AML-193 (cell line): ENCODE results near the gene C19orf33.

Experiments used
- DNase-seq, 2 experiments: peaks; one replicate each; lab custom pipeline; 2025; lab: John Stamatoyannopoulos, UW

C19orf33 gene

DNA sequence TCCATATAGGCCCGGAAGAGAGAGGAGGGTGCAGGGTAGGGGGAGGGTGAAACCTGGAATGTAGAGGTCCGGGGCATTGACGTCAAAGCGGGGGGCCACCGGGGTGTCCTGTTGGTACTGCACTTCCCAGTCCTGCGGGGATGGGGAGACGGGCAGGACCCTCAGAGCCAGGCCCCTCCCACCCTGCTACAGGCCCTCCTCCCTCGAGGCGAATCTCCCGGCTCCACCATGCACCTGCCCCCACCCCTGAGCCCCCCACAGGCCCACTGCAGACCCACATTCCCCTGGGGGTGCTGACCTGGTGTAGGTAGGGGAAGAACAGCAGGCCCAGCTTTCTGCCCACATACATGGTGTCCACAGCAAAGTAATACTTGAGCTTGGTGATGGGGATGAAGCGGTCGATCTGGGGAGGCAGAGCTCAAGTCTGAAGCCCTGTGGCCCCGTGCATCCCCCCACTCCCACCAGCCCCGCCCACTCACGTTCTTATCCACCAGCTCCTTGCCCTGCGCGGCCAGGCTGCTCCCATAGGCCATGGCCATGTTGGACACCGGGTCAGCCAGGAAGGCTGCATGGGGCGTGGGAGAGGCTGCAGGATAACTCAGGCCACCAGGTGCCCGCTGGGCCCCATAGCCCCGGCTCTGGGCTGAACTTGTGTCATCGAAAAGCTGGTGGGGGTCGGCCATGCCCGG, 5.0 kb downstream of the C19orf33 start:
- no peak for DNase-seq

DNA sequence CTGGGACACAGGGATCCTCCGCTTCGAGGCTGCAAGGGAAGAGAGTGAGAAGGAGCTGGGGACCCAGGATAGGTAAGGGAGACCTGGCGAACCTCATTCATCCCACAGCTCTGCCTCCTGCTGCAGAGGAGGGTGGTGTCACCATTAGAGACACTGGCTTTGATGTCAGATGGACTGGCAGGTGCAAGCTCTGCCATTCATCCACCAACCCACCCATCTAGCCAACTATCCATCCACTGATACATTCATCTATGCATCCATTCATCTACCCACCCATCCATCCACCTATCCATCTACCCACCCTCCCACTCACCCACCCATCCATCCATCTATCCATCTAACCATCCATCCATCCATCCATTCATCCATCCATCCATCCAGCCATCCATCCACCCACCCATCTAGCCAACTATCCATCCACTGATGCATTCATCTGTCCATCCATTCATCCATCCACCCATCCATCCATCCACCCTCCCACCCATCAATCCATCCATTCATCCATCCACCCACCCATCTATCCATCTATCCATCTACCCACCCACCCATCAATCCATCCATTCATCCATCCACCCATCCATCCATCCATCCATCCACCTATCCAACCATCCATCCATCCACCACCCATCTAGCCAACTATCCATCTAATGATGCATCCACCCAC, 5.7 kb downstream of the C19orf33 start:
- DNase-seq: no peak

DNA sequence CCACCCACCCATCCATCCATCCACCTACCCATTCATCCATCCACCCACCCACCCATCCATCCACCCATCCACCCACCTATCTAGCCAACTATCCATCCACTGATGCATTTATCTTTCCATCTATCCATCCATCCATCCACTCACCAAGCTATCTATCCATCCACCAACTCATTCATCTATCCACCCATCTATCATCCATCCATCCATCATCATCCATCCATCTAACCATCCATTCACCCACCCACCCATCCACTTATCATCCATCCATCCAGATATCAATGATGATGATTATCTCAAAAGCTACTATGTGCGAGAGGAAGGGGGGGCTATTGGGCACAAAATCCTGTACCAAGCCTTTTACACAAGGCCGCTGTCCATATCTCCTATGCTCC, 6.2 kb downstream of the C19orf33 start:
- no peak for DNase-seq

DNA sequence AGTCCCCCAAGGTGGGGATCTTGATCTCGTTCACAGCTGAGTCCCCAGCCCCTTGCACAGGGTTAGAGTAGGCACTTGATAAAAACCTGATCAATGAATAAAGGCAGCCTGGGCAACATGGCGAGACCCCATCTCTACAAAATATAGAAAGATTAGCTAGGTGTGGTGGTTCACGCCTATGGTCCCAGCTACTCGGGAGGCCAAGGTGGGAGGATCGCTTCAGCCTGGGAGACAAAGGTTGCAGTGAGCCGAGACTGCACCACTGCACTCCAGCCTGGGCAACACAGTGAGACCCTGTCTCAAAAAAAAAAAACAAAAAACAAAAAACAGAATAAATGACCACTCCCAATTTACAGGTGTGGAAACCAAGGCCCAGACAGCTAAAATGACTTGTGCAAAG, 6.9 kb downstream of the C19orf33 start:
- DNase-seq: no peak

DNA sequence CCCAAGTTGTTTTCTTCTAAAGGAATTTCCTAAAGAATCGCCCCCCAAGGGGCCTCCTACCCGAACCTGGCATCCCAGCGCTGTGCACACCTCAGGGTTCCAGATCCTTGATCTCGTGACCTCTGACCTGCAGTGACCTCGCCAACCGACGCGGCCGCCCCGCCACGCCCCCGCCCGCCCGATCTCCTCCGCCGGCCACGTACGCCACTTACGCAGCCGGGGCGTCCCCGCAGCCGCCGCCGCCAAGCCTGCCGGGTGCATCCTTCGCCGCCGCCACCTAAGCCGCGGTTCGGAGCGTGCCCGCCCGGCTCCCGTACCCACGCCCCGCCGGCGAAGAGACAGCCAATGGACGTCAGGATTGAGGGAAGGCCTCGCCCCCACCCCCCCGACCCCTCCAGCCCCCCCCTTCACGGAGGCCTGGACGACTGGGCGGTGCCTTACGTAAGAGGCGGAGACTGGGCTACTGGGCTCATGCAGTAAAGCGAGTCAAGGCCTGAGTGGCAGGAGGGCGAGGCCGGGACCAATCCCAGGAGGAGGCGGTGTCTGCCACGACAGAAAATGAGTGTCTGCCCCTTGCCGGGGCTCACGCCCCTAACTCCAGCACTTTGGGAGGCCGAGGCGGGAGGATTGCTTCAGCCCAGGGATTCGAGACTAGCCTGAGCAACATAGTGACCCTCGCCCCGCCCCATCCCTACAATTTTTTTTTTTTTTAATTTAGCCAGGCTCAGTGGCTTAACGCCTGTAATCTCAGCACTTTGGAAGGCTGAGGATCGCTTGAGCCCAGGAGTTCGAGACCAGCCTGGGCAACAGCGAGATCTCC, 11.8 kb downstream of the C19orf33 start, which contains the start of gene YIF1B:
Gene YIF1B (minus strand): TSS at position 291 of the 820 bp plus-strand sequence. CDS start 30 bp downstream, at position 261.
- DNase-seq: peak; percentile 93 to 95

DNA sequence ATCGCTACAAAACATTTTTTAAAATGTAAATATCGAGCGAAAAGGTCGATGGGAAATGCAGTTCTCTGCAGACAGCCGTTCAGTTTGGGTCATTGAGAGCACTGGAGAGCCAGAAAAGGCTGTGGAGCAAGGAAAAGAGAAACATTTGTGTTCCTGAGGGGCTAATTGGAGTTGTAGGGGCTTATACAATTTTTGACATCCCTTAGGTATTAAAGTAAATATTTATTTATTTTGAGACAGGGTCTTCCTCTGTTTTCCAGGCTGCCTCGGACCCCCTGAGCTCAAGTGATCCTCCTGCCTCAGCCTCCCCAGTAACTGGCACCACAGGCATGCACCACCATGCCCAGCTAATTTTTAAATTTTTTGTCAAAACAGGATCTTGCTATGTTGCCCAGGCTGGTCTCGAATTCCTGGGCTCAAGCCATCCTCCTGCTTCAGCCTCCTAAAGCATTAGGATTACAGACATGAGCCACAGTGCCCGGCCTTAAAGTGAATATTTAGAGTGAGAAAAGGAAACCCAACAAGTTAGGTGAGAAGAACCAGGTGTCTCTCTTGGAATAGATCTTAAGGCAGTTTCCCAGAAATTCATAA, 12.5 kb downstream of the C19orf33 start:
- no peak for DNase-seq

DNA sequence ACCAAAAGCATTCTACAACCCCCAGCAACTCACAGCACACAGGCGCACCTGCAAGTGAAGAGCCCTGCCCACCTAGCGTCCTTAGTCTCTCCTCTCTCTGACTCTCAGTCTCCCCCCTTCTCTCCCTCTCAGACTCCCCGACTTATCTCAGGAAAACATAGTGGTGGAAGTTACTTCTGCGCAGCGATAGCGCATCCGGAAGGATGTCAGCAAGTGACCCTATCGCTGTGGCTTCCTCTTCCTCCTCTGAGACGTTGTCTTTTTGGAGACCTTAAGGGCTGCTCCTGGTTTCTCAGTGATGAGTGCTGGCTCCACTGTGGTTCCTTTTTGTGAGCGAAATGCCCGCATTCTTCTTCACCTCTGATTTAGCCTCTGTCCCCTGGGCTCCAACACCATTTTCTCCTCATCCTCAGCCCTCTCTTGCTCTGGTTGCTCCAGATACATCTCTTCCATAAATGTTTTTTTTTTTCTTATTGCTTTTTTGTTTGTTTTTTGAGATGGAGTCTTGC, 13.1 kb downstream of the C19orf33 start:
- peak; percentile 62 to 67 for DNase-seq

DNA sequence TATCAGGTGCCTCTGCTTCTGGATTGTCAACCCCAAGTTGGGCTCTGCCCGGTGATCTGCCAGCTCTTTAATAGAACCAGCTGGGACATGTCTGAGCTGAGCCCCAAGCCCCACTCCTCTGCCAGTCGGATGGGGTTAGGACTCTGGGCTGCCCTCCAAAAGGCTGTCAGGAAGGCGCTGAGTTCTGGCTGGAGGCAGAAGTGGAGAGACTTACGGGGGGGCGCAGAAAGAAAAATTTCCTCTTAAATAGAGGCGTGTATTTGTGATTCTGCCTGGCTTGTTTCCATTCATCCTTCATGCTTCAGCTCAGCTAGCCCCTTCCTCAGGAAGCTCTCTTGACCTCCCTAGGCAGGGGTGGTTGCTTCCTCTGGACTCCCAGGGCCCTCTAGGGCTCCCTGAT, 14.6 kb downstream of the C19orf33 start:
- no peak for DNase-seq

DNA sequence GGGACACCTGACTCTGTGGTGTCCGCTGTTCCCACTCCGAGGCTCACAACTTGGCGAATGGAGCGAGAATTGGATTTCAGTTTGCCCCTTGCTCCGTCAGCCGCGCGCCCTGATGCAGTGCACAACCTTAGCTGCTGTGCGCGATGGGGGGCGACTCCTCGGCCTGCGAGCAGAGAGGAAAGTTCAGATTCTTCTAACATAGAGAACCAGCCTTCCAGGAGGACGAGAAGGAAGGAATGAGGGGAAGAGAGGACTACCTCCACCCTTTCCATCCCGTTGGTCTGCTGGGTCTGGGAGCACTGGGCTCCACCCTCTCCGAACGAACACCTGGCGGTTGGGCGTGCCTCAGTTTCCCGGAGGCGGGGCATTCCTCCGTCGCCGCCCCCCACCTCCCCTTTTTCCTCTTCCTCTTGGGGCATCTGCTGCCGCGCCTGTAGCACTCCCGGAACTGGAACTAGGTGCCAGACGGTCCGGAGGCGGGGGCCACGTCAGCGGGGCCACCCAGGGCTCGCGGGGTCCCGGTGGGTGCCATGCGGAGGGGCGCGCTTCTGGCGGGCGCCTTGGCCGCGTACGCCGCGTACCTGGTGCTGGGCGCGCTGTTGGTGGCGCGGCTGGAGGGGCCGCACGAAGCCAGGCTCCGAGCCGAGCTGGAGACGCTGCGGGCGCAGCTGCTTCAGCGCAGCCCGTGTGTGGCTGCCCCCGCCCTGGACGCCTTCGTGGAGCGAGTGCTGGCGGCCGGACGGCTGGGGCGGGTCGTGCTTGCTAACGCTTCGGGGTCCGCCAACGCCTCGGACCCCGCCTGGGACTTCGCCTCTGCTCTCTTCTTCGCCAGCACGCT, 15.6 kb downstream of the C19orf33 start, which contains the start of gene KCNK6:
Gene KCNK6 (plus strand): TSS at position 425 of the 838 bp plus-strand sequence. CDS start 106 bp downstream, at position 531.
- peak in 1 of 2 experiments; percentile 31 for DNase-seq

DNA sequence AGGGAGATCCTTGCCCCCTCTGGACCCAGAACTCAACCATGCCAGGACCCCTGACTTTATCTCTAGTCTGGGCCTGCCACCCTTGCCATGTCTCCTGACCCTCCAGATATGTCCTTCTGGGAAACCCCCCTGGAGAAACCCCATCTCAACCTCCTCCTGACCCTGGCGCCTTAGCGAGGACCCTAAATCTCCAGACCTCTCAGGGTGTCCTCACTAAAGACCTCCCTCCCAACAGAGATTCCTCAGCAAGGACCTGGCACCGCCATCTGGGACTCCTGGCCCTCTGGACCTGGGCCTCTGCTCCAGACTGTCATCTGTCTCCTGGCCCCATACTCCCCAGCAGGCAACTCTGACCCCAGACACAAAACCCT, 16.9 kb downstream of the C19orf33 start:
- no peak for DNase-seq

DNA sequence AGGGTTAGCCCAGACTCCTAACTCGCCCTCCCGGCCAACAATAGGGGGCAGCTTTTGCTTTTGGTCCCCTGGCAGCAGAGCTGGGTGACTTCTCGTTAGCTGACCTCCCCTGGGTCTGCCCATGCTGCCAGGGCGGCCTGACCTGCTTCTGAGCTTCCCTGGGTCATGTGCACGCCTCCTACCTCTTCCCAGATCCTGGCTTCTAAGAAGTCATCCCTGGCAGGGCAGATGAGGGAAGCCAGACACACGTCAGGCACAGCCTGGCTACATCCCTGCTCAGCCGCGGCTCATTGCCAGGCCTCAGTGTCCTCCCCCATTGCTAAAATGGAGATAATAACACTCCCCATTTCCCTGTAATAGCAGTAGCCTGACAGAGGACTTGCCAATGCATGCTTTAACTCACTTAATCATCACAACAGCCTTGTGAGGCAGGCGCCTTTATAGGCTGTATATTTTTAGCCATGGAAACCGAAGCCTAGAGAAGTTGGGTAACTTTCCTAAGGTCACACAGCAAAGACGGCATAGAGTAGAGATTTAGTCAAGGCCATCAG, 17.7 kb downstream of the C19orf33 start:
- DNase-seq: no peak

DNA sequence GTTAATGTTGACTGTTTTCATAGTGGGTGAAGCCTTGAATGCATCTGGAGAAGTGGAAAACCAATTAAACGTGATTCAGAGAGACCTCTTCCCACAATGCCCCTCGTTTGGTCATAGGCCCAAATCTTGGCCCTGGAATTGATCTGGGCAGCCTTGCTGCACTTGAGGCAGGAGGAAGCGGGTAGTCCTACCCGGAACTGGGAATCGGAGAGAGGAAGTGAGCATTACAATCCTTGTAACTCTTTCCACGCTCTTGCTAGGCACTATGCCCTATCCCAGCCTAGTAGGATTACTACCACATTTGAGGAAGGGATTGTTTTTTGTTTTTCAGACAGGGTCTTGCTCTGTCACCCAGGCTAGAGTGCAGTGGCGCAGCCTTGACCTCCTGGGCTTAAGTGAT, 19.2 kb downstream of the C19orf33 start:
- DNase-seq: no peak

DNA sequence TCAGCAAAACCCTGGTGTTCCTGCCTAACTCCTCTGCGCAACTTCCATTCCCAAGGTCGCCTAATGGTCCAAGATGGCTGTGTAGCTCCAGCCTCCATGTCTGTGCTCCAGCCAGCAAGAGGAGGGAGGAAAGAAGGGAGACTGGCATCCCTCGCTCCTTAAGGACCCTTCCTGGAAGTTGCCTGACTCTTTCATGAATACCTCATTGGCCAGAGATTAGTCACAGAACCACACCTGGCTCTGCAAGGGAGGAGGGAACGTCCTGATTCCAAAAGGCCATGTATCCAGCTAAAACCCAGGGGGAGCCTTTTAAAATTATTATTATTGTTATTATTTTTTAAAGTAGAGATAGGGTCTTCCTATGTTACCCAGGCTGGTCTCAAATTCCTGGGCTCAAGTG, 20.4 kb downstream of the C19orf33 start:
- DNase-seq: no peak

DNA sequence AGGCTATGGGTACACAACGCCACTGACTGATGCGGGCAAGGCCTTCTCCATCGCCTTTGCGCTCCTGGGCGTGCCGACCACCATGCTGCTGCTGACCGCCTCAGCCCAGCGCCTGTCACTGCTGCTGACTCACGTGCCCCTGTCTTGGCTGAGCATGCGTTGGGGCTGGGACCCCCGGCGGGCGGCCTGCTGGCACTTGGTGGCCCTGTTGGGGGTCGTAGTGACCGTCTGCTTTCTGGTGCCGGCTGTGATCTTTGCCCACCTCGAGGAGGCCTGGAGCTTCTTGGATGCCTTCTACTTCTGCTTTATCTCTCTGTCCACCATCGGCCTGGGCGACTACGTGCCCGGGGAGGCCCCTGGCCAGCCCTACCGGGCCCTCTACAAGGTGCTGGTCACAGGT, 22.5 kb downstream of the C19orf33 start:
- no peak for DNase-seq

DNA sequence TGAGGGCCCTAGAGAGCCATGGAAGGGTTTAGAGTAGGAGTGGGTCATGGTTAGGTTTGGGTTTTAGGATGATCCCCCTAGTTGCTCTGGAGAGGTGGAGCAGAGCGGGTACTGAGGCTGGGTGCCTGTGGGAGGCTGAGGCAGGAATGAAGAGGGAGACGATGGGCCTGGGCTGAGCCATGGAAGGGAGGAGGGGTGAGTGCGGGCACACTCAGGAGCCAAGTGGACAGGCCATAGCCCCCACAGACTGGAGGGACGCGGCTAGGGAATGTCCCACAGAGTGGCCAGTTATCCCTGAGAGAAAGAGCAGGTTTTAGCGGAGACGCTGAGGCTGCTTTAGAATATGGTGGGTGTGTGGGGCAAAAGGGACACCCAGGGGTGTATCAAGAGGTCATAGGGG, 25.6 kb downstream of the C19orf33 start:
- no peak for DNase-seq

DNA sequence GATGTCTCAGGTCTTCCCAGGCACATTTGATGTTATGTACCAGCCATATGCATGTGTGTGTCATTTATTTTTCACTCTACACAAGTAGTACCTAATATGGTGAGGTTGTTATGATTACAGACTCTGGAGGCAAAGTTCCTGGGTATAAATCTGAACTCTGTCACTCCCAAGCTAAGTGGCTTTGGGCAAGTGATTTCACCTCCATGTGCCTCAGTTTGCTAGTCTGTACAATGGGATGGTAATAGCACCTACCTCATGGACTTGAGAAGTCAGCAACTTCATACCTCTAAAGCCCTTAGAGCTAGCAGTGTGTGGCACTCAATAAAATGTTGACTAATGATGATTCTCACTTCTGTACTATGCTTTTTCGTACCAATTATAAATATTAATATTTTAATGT, 27.7 kb downstream of the C19orf33 start:
- DNase-seq: no peak

DNA sequence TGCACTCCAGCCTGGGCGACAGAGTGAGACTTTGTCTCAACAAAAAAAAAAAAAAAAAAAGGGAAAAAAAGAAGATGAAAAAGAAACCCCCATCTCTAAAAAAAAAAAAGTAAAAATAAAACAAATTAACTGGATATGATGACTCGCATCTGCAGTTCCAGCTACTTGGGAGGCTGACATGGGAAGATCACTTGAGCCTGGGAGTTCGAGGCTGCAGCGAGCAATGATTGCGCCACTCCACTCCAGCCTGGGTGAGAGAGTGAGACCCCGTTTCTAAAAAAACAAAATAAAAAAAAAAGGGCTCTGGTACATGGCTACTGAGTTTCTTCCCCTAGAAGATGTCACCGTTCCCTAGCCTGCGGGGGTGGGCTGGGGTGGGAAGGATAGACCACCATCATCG, 29.2 kb downstream of the C19orf33 start:
- DNase-seq: no peak

DNA sequence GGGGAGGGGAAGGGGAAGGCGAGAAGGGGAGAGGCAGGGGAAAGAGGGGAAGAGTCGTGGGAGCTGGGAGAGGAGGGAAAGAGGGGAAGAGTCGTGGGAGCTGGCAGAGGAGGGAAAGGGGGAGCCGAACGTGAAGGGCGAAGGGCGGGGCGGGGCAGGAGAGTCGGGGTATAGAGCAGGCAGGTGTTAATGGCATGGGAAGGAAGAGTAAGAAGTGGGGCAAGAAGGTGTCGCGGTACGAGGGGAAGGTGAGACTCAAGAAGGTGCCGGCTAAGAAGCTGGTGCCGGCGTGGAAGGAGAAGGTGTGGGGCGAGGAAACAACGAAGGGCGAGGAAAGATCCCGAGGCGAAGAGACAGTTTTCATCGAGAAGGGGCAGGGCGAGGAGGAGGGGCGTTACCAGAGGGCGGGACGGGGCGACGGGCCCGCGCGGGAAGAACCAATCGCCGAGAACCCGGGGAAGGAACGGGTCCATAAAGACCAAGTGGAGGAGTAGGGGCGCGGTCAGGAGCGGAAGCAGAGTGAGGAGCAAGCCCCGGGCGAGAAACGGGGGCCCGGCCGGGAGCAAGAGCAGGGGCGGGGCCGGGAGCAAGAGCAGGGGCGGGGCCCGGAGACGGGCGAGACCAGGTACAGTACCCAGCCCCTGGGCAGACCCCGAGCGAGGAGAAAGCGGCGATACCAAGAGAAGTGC, 32.0 kb downstream of the C19orf33 start:
- peak; percentile 93 to 94 for DNase-seq

DNA sequence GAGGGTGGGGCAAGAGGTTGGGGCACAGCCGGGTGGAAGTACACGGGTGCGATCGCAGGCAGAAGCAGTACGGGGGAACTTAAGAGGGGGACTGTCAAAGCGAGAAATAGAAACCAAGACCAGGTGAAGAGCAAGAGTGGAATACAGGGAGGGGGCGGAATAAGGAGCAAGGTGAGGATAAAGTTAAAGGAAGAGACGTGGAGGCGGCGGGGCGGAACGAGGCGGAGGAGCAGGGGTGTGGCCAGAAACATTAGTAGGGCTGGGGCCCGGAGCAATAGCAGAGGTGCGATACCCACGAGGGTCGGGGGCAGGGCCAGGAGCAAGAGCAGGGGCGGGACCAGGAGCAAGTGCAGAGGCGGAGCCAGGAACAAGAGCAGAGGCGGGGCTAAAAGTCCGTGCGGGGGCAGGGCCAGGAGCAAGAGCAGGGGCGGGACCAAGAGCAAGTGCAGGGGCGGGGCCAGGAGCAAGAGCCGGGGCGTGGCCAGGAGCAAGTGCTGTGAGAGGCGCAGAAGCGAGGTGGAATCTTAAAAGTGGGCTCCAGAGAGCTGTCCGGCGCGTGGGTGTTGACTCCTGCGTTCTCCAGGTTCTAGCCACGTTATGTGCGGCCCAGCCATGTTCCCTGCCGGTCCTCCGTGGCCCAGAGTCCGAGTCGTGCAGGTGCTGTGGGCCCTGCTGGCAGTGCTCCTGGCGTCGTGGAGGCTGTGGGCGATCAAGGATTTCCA, 32.7 kb downstream of the C19orf33 start:
- peak; percentile 95 for DNase-seq

DNA sequence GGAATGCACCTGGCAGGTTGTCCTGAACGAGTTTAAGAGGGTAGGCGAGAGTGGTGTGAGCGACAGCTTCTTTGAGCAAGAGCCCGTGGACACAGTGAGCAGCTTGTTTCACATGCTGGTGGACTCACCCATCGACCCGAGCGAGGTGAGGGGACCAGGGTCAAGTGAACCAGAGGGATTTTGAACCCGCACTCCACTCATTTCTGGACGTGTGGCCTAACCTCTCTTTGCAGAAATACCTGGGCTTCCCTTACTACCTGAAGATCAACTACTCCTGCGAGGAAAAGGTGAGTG, 33.3 kb downstream of the C19orf33 start:
- no peak for DNase-seq
